ENCODE data around the gene ST7L. TPM values are rescaled to one million over a fixed set of nuclear protein-coding genes. Genes with fewer than 3 reads are reported as not detected.
A peak's percentile ranks its signal among the peaks of the same experiment; 100 is the strongest.

ST7L gene
- total and polyA plus RNA-seq, 7 donors, result 9.0 to 13.7 (median 12.1) TPM

DNA sequence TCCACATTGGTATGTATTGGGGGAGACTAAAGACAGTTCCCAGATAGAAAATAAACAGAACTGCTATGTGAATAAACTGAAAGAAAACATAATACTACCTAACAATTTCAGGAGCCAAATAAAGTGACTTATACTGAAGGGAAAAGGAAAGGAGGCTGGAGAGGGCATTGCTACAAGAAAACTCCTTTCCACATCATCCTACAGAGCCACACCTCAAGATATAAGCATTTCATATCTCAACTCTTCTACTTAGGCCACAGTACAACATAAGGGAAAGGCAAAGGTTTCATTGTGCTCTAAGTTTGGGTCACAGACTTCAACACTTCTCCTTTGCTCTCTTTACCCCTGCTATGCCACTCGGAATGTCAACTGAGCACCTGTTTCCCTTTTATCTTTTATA is 54.9 kb downstream of the ST7L start:
- WGBS, 3 donors, result 92 to 98% (median 98%) methylated on average over 1 of the region's 1 CpG
- Histone ChIP-seq H3K9me3 (no peaks in the 10 kb centered on the region), H3K27me3 (ENCODE audit: insufficient read depth in 3 of 3, low read length in 2 of 3) (no peaks in the 10 kb centered on the region), H3K4me3 (no peak overlapping the region), H3K27ac (no peak overlapping the region), H3K4me1 (no peaks in the 10 kb centered on the region), H3K36me3 (ENCODE audit: insufficient read depth in 1 of 2, low read depth in 1 of 2) (peaks cover 0 to 41% of the 10 kb centered on the region in 2 donors)
- intact Hi-C loops (cut with DNase I), result no loop called here
- ATAC-seq (no peak), DNase-seq (no peak)
- TF ChIP-seq, protein P1, sequence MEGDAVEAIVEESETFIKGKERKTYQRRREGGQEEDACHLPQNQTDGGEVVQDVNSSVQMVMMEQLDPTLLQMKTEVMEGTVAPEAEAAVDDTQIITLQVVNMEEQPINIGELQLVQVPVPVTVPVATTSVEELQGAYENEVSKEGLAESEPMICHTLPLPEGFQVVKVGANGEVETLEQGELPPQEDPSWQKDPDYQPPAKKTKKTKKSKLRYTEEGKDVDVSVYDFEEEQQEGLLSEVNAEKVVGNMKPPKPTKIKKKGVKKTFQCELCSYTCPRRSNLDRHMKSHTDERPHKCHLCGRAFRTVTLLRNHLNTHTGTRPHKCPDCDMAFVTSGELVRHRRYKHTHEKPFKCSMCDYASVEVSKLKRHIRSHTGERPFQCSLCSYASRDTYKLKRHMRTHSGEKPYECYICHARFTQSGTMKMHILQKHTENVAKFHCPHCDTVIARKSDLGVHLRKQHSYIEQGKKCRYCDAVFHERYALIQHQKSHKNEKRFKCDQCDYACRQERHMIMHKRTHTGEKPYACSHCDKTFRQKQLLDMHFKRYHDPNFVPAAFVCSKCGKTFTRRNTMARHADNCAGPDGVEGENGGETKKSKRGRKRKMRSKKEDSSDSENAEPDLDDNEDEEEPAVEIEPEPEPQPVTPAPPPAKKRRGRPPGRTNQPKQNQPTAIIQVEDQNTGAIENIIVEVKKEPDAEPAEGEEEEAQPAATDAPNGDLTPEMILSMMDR (IDR thresholded peaks at IDR 0.05), result no peak

DNA sequence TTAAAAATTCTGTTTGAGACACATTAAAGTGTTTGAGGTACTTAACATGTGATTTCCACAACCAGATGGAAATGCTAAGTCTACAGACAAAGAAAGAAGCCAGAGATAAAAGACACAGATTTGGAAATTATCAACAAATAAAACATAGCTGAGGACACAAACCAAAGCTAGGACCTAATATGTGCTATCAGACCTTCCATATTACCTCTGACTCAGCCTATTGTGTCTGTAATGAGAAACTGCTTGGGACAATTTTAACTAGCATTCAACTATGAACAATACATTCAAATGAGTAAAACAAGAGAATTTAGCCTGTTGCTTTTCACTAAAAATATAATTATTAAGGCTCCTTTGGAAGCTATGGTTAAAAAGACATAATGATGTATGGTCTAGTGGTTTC is 55.6 kb downstream of the ST7L start:
- no peaks in the 10 kb centered on the region for H3K9me3 ChIP-seq
- intact Hi-C loops (cut with DNase I), result no loop called here
- H3K27ac ChIP-seq, result no peak overlapping the region
- TF ChIP-seq, protein P1 (IDR thresholded peaks at IDR 0.05), result no peak
- DNase-seq (no peak), ATAC-seq (no peak)
- no peaks in the 10 kb centered on the region for H3K27me3 ChIP-seq (ENCODE audit: insufficient read depth in 3 of 3, low read length in 2 of 3)
- peaks cover 0 to 40% of the 10 kb centered on the region in 2 donors for H3K36me3 ChIP-seq (ENCODE audit: insufficient read depth in 1 of 2, low read depth in 1 of 2)
- H3K4me1 ChIP-seq, result no peaks in the 10 kb centered on the region
- H3K4me3 ChIP-seq, result no peak overlapping the region

DNA sequence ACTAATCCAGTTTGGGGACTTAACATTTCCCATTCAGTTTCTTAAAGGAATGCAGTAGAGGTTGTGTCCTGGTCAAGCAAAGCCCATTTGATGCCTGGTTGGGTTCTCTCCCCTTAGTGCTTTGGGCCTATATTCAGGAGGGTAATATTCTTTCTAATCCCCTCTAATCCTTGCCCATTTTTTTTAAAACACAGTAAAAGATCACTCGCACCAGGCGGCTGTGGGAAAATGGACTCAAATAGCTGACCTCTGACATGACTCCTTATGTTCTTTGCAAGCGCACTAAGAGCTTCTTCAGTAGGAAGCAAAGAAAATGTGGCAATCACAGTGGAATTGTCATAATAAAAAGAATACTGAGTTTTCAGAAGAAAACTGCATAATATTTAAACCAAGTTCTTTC is 60.3 kb downstream of the ST7L start:
- Histone ChIP-seq H3K27ac (no peak overlapping the region), H3K4me3 (no peak overlapping the region), H3K4me1 (peaks cover 8% of the 10 kb centered on the region), H3K36me3 (ENCODE audit: insufficient read depth in 1 of 2, low read depth in 1 of 2) (peaks cover 0 to 38% of the 10 kb centered on the region in 2 donors), H3K27me3 (ENCODE audit: insufficient read depth in 3 of 3, low read length in 2 of 3) (no peaks in the 10 kb centered on the region), H3K9me3 (no peaks in the 10 kb centered on the region)
- ATAC-seq, result no peak
- intact Hi-C loops (cut with DNase I), result no loop called here
- 83 to 91% (median 87%) methylated on average over 3 of the region's 3 CpGs for WGBS, 3 donors
- TF ChIP-seq, protein P1 (IDR thresholded peaks at IDR 0.05), result no peak
- DNase-seq, result no peak

DNA sequence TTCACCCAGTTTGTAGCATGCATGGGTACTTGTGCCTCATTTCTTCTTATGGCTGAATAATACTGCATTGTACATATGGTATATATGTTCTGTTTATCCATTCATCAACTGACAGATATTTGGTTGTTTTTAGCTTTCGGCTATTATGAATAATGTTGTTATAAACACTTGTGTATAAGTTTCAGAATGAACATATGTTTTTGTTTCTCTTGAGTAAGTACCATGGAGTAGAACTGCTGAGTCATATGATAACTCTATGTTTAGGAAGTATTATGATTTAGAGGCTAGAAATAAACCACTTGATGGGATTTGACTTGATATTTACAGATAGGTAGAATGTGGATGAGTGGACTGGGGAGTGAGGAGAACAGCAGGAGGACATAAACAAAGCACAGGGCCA is 61.6 kb downstream of the ST7L start:
- intact Hi-C loops (cut with DNase I), result no loop called here
- peak in 3 of 4 donors; percentile 36 to 42 (median 38) for ATAC-seq
- Histone ChIP-seq H3K36me3 (ENCODE audit: insufficient read depth in 1 of 2, low read depth in 1 of 2) (peaks cover 0 to 39% of the 10 kb centered on the region in 2 donors), H3K4me3 (no peak overlapping the region), H3K27ac (peak overlapping the region; percentile 38), H3K9me3 (no peaks in the 10 kb centered on the region), H3K27me3 (ENCODE audit: insufficient read depth in 3 of 3, low read length in 2 of 3) (no peaks in the 10 kb centered on the region), H3K4me1 (peaks cover 8% of the 10 kb centered on the region)
- TF ChIP-seq, protein P1 (IDR thresholded peaks at IDR 0.05), result no peak
- DNase-seq, result no peak
- 91 to 98% (median 92%) methylated on average over 1 of the region's 1 CpG for WGBS, 3 donors

DNA sequence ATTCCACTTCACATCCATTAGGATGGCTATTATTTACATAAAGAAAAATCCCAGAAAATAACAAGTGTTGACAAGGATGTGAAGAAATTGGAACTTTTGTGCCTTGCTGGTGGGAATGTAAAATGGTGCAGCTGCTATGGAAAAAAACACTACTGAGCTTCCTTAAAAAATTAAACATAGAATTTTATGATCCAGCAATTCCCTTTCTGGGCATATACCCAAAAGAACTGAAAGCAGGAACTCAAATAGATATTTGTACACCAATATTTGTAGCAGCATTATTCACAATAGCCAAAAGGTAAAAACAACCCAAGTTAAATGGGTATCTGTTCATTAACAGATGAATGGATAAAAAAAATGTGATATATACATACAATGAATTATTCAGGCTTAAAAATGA is 64.5 kb downstream of the ST7L start:
- peaks cover 8% of the 10 kb centered on the region for H3K4me1 ChIP-seq
- no peaks in the 10 kb centered on the region for H3K9me3 ChIP-seq
- no peak for ATAC-seq
- no peak overlapping the region for H3K27ac ChIP-seq
- no peak for DNase-seq
- TF ChIP-seq, protein P1 (IDR thresholded peaks at IDR 0.05), result no peak
- no peak overlapping the region for H3K4me3 ChIP-seq
- intact Hi-C loops (cut with DNase I), result no loop called here
- peaks cover 0 to 41% of the 10 kb centered on the region in 2 donors for H3K36me3 ChIP-seq (ENCODE audit: insufficient read depth in 1 of 2, low read depth in 1 of 2)
- H3K27me3 ChIP-seq (ENCODE audit: insufficient read depth in 3 of 3, low read length in 2 of 3), result no peaks in the 10 kb centered on the region
